ENCODE measurements around the gene RNLS.

Gene RNLS

GRCh38 chr10:88433565-88434186 is 149.4 kb downstream of the RNLS start:
- DNase-seq (ENCODE audit: low read depth): no peak
- no peak for TF ChIP-seq CTCF (conservative IDR thresholded peaks at IDR 0.05; ENCODE audit: control insufficient read depth, insufficient read depth, low read depth, low read length)

GRCh38 chr10:88431103-88431502 is 152.0 kb downstream of the RNLS start:
- no peak for DNase-seq (ENCODE audit: low read depth)
- no peak for TF ChIP-seq CTCF (conservative IDR thresholded peaks at IDR 0.05; ENCODE audit: control insufficient read depth, insufficient read depth, low read depth, low read length)
- H3K4me3 ChIP-seq (ENCODE audit: control insufficient read depth, low read depth, low read length): no peak overlapping the region

More at GRCh38 chr10:88433565-88434186, 149.4 kb downstream of the RNLS start:
- H3K4me3 ChIP-seq (ENCODE audit: control insufficient read depth, low read depth, low read length): no peak overlapping the region

GRCh38 chr10:88428976-88429375 is 154.1 kb downstream of the RNLS start:
- DNase-seq (ENCODE audit: low read depth): no peak
- no peak for TF ChIP-seq CTCF (conservative IDR thresholded peaks at IDR 0.05; ENCODE audit: control insufficient read depth, insufficient read depth, low read depth, low read length)
- H3K4me3 ChIP-seq (ENCODE audit: control insufficient read depth, low read depth, low read length): no peak overlapping the region

GRCh38 chr10:88428442-88428841 is 154.7 kb downstream of the RNLS start:
- no peak for TF ChIP-seq CTCF (conservative IDR thresholded peaks at IDR 0.05; ENCODE audit: control insufficient read depth, insufficient read depth, low read depth, low read length)
- DNase-seq (ENCODE audit: low read depth): peak; percentile 65
- H3K4me3 ChIP-seq (ENCODE audit: control insufficient read depth, low read depth, low read length): no peak overlapping the region

- no peak for TF ChIP-seq CTCF (conservative IDR thresholded peaks at IDR 0.05; ENCODE audit: control insufficient read depth, insufficient read depth, low read depth, low read length)
- no peak for DNase-seq (ENCODE audit: low read depth)
- H3K4me3 ChIP-seq (ENCODE audit: control insufficient read depth, low read depth, low read length): no peak overlapping the region
Measured at GRCh38 chr10:88427024-88427423, 156.1 kb downstream of the RNLS start.

GRCh38 chr10:88424881-88425280 is 158.2 kb downstream of the RNLS start:
- H3K4me3 ChIP-seq (ENCODE audit: control insufficient read depth, low read depth, low read length): no peak overlapping the region
- no peak for DNase-seq (ENCODE audit: low read depth)
- no peak for TF ChIP-seq CTCF (conservative IDR thresholded peaks at IDR 0.05; ENCODE audit: control insufficient read depth, insufficient read depth, low read depth, low read length)

GRCh38 chr10:88423732-88424131 is 159.4 kb downstream of the RNLS start:
- no peak for TF ChIP-seq CTCF (conservative IDR thresholded peaks at IDR 0.05; ENCODE audit: control insufficient read depth, insufficient read depth, low read depth, low read length)
- no peak overlapping the region for H3K4me3 ChIP-seq (ENCODE audit: control insufficient read depth, low read depth, low read length)
- DNase-seq (ENCODE audit: low read depth): no peak
